Body of pancreas (tissue), 4 donors: ENCODE data around the gene TXNL4B. TPM values are rescaled to one million over a fixed set of nuclear protein-coding genes. Genes with fewer than 3 reads are reported as not detected.
A peak's percentile ranks its signal among the peaks of the same experiment; 100 is the strongest.

Experiments used
- ATAC-seq: fragments of 150-250 bp; one replicate; pipeline ENCODE4 v1.9.1; 2016
- DNase-seq, 4 donors: peaks; one replicate each; pipeline ENCODE4 v3.0.0-alpha.2; 2019
- H3K27ac ChIP-seq, 4 donors: fragments of 200-600 bp; sonication (generic); 1 replicate in 3 of 4; 2 replicates in 1 of 4; pipeline versions ENCODE4 v1.5.1 to v1.6.1; 2016 to 2019; ENCODE audit warnings: mild to moderate bottlenecking in 1 of 4, mixed read lengths in 1 of 4, moderate library complexity in 1 of 4
- H3K27me3 ChIP-seq, 2 donors: fragments of 200-600 bp; sonication (generic); one replicate each; pipeline ENCODE4 v1.6.0; 2016; ENCODE audit warnings: mild to moderate bottlenecking in 1 of 2
- H3K36me3 ChIP-seq, 2 donors: fragments of 200-600 bp; sonication (generic); replicated peaks in 1 of 2; 2 replicates each; pipeline ENCODE4 v1.5.1; 2016; ENCODE audit warnings: low read depth in 2 of 2; ENCODE audit not compliant: insufficient read depth in 1 of 2
- H3K4me1 ChIP-seq: fragments of 200-600 bp; sonication (generic); one replicate; pipeline ENCODE4 v1.6.0; 2016
- H3K4me3 ChIP-seq, 2 donors: fragments of 200-600 bp; sonication (generic); 1 replicate in 1 of 2; 2 replicates in 1 of 2; pipeline ENCODE4 v1.5.1; 2016 to 2019
- H3K9me3 ChIP-seq, 3 donors: fragments of 200-600 bp; sonication (generic); 1 replicate in 2 of 3; 2 replicates in 1 of 3; pipeline ENCODE4 v1.5.1; 2016
- CTCF ChIP-seq, 7 experiments: fragments of 450-650 bp in 4 of 7; fragments of 200-600 bp in 3 of 7; sonication (generic) in 3 of 7; IDR thresholded peaks; one replicate each; pipeline ENCODE4 v1.5.1; 2016 to 2019; ENCODE audit warnings: antibody characterized with exemption in 7 of 7
- POLR2A ChIP-seq, 3 donors: fragments of 450-650 bp; IDR thresholded peaks; one replicate each; pipeline ENCODE4 v1.6.1; 2016; ENCODE audit warnings: antibody characterized with exemption in 3 of 3, mild to moderate bottlenecking in 2 of 3
- WGBS, 2 donors: methylation state at CpG; one replicate each; pipeline ENCODE4 v1.1.5; 2017; 5-methylcytosine and 5-hydroxymethylcytosine counted together
- intact Hi-C: fragments of 100-400 bp; cut with DNase I; formaldehyde crosslinking; loops from one replicate; pipeline ENCODE4 v1.15.1; 2023
- total RNA-seq, 2 donors: library from RNA; depleted of rRNA; stranded (reverse); fragments of >200 nt; gene quantifications; one replicate each; pipeline ENCODE4 v1.1.0, GENCODE V29; 2016

The TXNL4B gene
- total RNA-seq, 2 donors from 2014 or later = 5.4 to 7.3 TPM

- no peaks in the 10 kb centered on the region for H3K9me3 ChIP-seq
- TF ChIP-seq CTCF (IDR thresholded peaks at IDR 0.05) (no peak), POLR2A (IDR thresholded peaks at IDR 0.05) (no peak)
- DNase-seq = no peak
- intact Hi-C loops = no loop called here
- 64 to 82% methylated on average over 2 of the region's 2 CpGs for WGBS, 2 donors
- H3K36me3 ChIP-seq = no peaks in the 10 kb centered on the region
- no peaks in the 10 kb centered on the region for H3K4me1 ChIP-seq
- no peak for ATAC-seq
- no peak overlapping the region for H3K27ac ChIP-seq
- no peak overlapping the region for H3K4me3 ChIP-seq
- no peaks in the 10 kb centered on the region for H3K27me3 ChIP-seq
These were observed 41.6 kb downstream of the TXNL4B start for GRCh38 chr16:72051818-72052217.

- no peaks in the 10 kb centered on the region for H3K4me1 ChIP-seq
- H3K27me3 ChIP-seq = no peaks in the 10 kb centered on the region
- intact Hi-C loops = no loop called here
- TF ChIP-seq CTCF (IDR thresholded peaks at IDR 0.05) = no peak
- no peak for TF ChIP-seq POLR2A (IDR thresholded peaks at IDR 0.05)
- WGBS, 2 donors = 76 to 87% methylated on average over 4 of the region's 4 CpGs
- ATAC-seq = no peak
- no peaks in the 10 kb centered on the region for H3K9me3 ChIP-seq
- no peak overlapping the region for H3K27ac ChIP-seq
- H3K36me3 ChIP-seq = no peaks in the 10 kb centered on the region
- H3K4me3 ChIP-seq = no peak overlapping the region
- no peak for DNase-seq
These were observed 42.5 kb downstream of the TXNL4B start for GRCh38 chr16:72050769-72051464.

GRCh38 chr16:72049110-72049509, 44.3 kb downstream of the TXNL4B start:
- H3K27ac ChIP-seq = no peak overlapping the region
- DNase-seq (no peak), ATAC-seq (no peak)
- TF ChIP-seq POLR2A (IDR thresholded peaks at IDR 0.05) (no peak), CTCF (IDR thresholded peaks at IDR 0.05) (no peak)
- H3K9me3 ChIP-seq = no peaks in the 10 kb centered on the region
- no peaks in the 10 kb centered on the region for H3K36me3 ChIP-seq
- no peaks in the 10 kb centered on the region for H3K27me3 ChIP-seq
- no peak overlapping the region for H3K4me3 ChIP-seq
- no peaks in the 10 kb centered on the region for H3K4me1 ChIP-seq
- intact Hi-C loops = no loop called here

GRCh38 chr16:72044825-72045359, 48.5 kb downstream of the TXNL4B start:
- peak overlapping the region in 1 of 4 donors; percentile 31 for H3K27ac ChIP-seq
- H3K9me3 ChIP-seq = no peaks in the 10 kb centered on the region
- H3K4me3 ChIP-seq = no peak overlapping the region
- intact Hi-C loops = no loop called here
- 59 to 85% methylated on average over 2 of the region's 2 CpGs for WGBS, 2 donors
- peaks cover 23% of the 10 kb centered on the region for H3K4me1 ChIP-seq
- H3K36me3 ChIP-seq = no peaks in the 10 kb centered on the region
- ATAC-seq (no peak), DNase-seq (no peak)
- no peak for TF ChIP-seq CTCF (IDR thresholded peaks at IDR 0.05)
- TF ChIP-seq POLR2A (IDR thresholded peaks at IDR 0.05) = no peak
- no peaks in the 10 kb centered on the region for H3K27me3 ChIP-seq

- no peaks in the 10 kb centered on the region for H3K27me3 ChIP-seq
- no peak for DNase-seq
- ATAC-seq = no peak
- peaks cover 23% of the 10 kb centered on the region for H3K4me1 ChIP-seq
- H3K27ac ChIP-seq = peak overlapping the region in 1 of 4 donors; percentile 31
- no peaks in the 10 kb centered on the region for H3K36me3 ChIP-seq
- no peaks in the 10 kb centered on the region for H3K9me3 ChIP-seq
- intact Hi-C loops = no loop called here
- no peak overlapping the region for H3K4me3 ChIP-seq
- 65 to 79% methylated on average over 6 of the region's 6 CpGs for WGBS, 2 donors
- no peak for TF ChIP-seq CTCF (IDR thresholded peaks at IDR 0.05)
These were observed 49.1 kb downstream of the TXNL4B start for GRCh38 chr16:72044296-72044695.
